ENCODE data around the gene PRR3. TPM values are rescaled to one million over a fixed set of nuclear protein-coding genes. Genes with fewer than 3 reads are reported as not detected.

PRR3 gene
- total and polyA plus RNA-seq, 2 of the 13 experiments (the other 11 are each of a cell fraction or from before 2014, with no cell fraction given), result 14.6 to 21.2 TPM

DNA sequence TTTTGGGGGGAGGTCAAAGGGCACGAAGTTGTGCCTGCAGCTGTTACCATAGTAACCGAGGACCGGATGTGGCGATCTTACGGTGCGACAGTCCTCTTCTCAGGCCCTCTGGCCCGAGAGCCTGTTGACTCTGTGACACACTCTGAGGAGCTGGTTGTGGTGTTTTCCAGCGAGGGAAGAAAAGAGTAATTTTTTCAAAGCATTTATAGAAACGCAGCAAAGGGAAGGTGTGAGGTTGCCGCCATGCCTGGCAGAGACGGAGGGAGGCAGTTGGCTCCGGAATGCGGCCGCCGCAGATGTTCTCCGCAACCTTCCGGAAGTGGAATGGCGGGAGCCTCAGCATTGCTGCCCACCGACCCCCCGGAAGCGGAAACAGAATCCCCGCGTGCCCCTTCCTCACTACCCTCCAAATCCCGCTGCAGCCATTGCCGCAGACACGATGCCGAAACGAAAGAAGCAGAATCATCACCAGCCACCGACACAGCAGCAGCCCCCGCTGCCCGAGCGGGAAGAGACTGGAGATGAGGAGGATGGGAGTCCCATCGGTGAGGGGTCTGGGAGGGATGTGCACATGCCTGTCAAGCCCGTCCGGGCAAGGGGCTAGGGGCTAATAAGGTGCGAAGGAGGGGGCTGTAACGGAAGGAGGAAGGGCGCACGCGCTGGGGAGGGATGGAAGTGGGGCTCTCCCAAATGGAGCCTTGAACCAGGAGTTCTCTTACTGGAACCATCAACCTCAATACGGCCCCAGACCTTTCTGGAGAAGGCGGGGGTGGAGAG is at the start of gene PRR3 (continued):
- TF ChIP-seq, protein P1, sequence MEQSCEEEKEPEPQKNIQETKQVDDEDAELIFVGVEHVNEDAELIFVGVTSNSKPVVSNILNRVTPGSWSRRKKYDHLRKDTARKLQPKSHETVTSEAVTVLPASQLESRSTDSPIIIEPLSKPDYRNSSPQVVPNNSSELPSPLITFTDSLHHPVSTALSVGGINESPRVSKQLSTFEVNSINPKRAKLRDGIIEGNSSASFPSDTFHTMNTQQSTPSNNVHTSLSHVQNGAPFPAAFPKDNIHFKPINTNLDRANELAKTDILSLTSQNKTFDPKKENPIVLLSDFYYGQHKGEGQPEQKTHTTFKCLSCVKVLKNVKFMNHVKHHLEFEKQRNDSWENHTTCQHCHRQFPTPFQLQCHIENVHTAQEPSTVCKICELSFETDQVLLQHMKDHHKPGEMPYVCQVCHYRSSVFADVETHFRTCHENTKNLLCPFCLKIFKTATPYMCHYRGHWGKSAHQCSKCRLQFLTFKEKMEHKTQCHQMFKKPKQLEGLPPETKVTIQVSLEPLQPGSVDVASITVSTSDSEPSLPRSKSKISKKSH (CRISPR knock-in tag; IDR thresholded peaks at IDR 0.05; ENCODE audit: borderline replicate concordance), result peak; percentile 98; the same call in 1 of the 2 replicates
- TF ChIP-seq ZNF383 (CRISPR knock-in tag; IDR thresholded peaks at IDR 0.05; ENCODE audit: borderline replicate concordance) (no peak; the same call in 1 of the 2 replicates), ZFAT (CRISPR knock-in tag; conservative IDR thresholded peaks at IDR 0.05) (no peak), ZC3H4 (CRISPR knock-in tag; IDR thresholded peaks at IDR 0.05; ENCODE audit: borderline replicate concordance) (0 out of 2 replicates have a peak, but pooled peaks have one; percentile 68), MBNL3 (CRISPR knock-in tag; conservative IDR thresholded peaks at IDR 0.05) (no peak; the same call in 1 of the 2 replicates), BRCA1 (CRISPR knock-in tag; IDR thresholded peaks at IDR 0.05) (no peak), ZKSCAN8 (CRISPR knock-in tag; IDR thresholded peaks at IDR 0.05; ENCODE audit: borderline replicate concordance) (peak; percentile 66), ZNF564 (CRISPR knock-in tag; IDR thresholded peaks at IDR 0.05) (peak; percentile 92)
- TF ChIP-seq, protein P2, sequence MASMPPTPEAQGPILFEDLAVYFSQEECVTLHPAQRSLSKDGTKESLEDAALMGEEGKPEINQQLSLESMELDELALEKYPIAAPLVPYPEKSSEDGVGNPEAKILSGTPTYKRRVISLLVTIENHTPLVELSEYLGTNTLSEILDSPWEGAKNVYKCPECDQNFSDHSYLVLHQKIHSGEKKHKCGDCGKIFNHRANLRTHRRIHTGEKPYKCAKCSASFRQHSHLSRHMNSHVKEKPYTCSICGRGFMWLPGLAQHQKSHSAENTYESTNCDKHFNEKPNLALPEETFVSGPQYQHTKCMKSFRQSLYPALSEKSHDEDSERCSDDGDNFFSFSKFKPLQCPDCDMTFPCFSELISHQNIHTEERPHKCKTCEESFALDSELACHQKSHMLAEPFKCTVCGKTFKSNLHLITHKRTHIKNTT (CRISPR knock-in tag; IDR thresholded peaks at IDR 0.05), result no peak
- TF ChIP-seq, protein P3, sequence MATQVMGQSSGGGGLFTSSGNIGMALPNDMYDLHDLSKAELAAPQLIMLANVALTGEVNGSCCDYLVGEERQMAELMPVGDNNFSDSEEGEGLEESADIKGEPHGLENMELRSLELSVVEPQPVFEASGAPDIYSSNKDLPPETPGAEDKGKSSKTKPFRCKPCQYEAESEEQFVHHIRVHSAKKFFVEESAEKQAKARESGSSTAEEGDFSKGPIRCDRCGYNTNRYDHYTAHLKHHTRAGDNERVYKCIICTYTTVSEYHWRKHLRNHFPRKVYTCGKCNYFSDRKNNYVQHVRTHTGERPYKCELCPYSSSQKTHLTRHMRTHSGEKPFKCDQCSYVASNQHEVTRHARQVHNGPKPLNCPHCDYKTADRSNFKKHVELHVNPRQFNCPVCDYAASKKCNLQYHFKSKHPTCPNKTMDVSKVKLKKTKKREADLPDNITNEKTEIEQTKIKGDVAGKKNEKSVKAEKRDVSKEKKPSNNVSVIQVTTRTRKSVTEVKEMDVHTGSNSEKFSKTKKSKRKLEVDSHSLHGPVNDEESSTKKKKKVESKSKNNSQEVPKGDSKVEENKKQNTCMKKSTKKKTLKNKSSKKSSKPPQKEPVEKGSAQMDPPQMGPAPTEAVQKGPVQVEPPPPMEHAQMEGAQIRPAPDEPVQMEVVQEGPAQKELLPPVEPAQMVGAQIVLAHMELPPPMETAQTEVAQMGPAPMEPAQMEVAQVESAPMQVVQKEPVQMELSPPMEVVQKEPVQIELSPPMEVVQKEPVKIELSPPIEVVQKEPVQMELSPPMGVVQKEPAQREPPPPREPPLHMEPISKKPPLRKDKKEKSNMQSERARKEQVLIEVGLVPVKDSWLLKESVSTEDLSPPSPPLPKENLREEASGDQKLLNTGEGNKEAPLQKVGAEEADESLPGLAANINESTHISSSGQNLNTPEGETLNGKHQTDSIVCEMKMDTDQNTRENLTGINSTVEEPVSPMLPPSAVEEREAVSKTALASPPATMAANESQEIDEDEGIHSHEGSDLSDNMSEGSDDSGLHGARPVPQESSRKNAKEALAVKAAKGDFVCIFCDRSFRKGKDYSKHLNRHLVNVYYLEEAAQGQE (IDR thresholded peaks at IDR 0.05; ENCODE audit: borderline replicate concordance in 1 of 2, low read depth in 1 of 2, low read length in 2 of 2), result peak in 1 of 2 experiments; percentile 69; a peak in 1 of 4 replicates
- TF ChIP-seq, protein P4, sequence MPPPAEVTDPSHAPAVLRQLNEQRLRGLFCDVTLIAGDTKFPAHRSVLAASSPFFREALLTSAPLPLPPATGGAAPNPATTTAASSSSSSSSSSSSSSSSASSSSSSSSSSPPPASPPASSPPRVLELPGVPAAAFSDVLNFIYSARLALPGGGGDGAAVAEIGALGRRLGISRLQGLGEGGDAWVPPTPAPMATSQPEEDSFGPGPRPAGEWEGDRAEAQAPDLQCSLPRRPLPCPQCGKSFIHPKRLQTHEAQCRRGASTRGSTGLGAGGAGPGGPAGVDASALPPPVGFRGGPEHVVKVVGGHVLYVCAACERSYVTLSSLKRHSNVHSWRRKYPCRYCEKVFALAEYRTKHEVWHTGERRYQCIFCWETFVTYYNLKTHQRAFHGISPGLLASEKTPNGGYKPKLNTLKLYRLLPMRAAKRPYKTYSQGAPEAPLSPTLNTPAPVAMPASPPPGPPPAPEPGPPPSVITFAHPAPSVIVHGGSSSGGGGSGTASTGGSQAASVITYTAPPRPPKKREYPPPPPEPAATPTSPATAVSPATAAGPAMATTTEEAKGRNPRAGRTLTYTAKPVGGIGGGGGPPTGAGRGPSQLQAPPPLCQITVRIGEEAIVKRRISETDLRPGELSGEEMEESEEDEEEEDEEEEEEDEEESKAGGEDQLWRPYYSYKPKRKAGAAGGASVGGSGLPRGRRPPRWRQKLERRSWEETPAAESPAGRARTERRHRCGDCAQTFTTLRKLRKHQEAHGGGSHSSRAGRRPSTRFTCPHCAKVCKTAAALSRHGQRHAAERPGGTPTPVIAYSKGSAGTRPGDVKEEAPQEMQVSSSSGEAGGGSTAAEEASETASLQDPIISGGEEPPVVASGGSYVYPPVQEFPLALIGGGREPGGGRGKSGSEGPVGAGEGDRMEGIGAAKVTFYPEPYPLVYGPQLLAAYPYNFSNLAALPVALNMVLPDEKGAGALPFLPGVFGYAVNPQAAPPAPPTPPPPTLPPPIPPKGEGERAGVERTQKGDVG (CRISPR knock-in tag; IDR thresholded peaks at IDR 0.05; ENCODE audit: borderline replicate concordance), result peak; percentile 82; the same call in 1 of the 2 replicates
- TF ChIP-seq, protein P5, sequence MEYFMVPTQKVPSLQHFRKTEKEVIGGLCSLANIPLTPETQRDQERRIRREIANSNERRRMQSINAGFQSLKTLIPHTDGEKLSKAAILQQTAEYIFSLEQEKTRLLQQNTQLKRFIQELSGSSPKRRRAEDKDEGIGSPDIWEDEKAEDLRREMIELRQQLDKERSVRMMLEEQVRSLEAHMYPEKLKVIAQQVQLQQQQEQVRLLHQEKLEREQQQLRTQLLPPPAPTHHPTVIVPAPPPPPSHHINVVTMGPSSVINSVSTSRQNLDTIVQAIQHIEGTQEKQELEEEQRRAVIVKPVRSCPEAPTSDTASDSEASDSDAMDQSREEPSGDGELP (IDR thresholded peaks at IDR 0.05; ENCODE audit: borderline replicate concordance, low read depth), result peak; percentile 60; the same call in 1 of the 2 replicates
- TF ChIP-seq, protein P6, sequence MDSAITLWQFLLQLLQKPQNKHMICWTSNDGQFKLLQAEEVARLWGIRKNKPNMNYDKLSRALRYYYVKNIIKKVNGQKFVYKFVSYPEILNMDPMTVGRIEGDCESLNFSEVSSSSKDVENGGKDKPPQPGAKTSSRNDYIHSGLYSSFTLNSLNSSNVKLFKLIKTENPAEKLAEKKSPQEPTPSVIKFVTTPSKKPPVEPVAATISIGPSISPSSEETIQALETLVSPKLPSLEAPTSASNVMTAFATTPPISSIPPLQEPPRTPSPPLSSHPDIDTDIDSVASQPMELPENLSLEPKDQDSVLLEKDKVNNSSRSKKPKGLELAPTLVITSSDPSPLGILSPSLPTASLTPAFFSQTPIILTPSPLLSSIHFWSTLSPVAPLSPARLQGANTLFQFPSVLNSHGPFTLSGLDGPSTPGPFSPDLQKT (CRISPR knock-in tag; IDR thresholded peaks at IDR 0.05; ENCODE audit: borderline replicate concordance), result peak; percentile 70; the same call in 1 of the 2 replicates
